GM19455 (cell line): ENCODE results near the gene PPFIA4.

Experiments
- ATAC-seq: cut with Tn5 transposase; IDR thresholded peaks from one replicate; pipeline ENCODE4 v1.9.1; 2021; ENCODE audit not compliant: unreplicated experiment

Gene PPFIA4

GRCh38 chr1:203056012-203056411 is 29.7 kb downstream of the PPFIA4 start:
- no peak for ATAC-seq

- no peak for ATAC-seq
Measured at GRCh38 chr1:203056516-203056915, 30.2 kb downstream of the PPFIA4 start.

- no peak for ATAC-seq
Measured at GRCh38 chr1:203057911-203058675, 31.8 kb downstream of the PPFIA4 start.

GRCh38 chr1:203058676-203058935 is 32.3 kb downstream of the PPFIA4 start:
- no peak for ATAC-seq

GRCh38 chr1:203059485-203059884 is 33.2 kb downstream of the PPFIA4 start:
- no peak for ATAC-seq

GRCh38 chr1:203060115-203060514 is 33.8 kb downstream of the PPFIA4 start:
- no peak for ATAC-seq

GRCh38 chr1:203063287-203063686 is 37.0 kb downstream of the PPFIA4 start:
- no peak for ATAC-seq

- ATAC-seq: no peak
Measured at GRCh38 chr1:203065191-203065590, 38.9 kb downstream of the PPFIA4 start.

- no peak for ATAC-seq
Measured at GRCh38 chr1:203065986-203066385, 39.7 kb downstream of the PPFIA4 start.

- no peak for ATAC-seq
Measured at GRCh38 chr1:203066965-203067364, 40.7 kb downstream of the PPFIA4 start.

- no peak for ATAC-seq
Measured at GRCh38 chr1:203069030-203069747, 42.9 kb downstream of the PPFIA4 start.

- no peak for ATAC-seq
Measured at GRCh38 chr1:203072002-203072602, 45.8 kb downstream of the PPFIA4 start.

- no peak for ATAC-seq
Measured at GRCh38 chr1:203072911-203073310, 46.6 kb downstream of the PPFIA4 start.

GRCh38 chr1:203073469-203073868 is 47.2 kb downstream of the PPFIA4 start:
- ATAC-seq: no peak

GRCh38 chr1:203074610-203075009 is 48.3 kb downstream of the PPFIA4 start:
- no peak for ATAC-seq

- ATAC-seq: no peak
Measured at GRCh38 chr1:203075236-203076030, 49.1 kb downstream of the PPFIA4 start.

- ATAC-seq: no peak
Measured at GRCh38 chr1:203076031-203076511, 49.8 kb downstream of the PPFIA4 start.

- ATAC-seq: no peak
Measured at GRCh38 chr1:203077367-203077766, 51.1 kb downstream of the PPFIA4 start.

- ATAC-seq: no peak
Measured at GRCh38 chr1:203077956-203078355, 51.7 kb downstream of the PPFIA4 start.

GRCh38 chr1:203078478-203078877 is 52.2 kb downstream of the PPFIA4 start:
- ATAC-seq: no peak

GRCh38 chr1:203080456-203080855 is 54.2 kb downstream of the PPFIA4 start:
- ATAC-seq: no peak
